Skeletal muscle cell (primary cell): ENCODE data around the gene HMGN4.

Source experiments
- DNase-seq: peaks from one replicate; pipeline ENCODE4 v3.0.0-alpha.2; 2010; ENCODE audit warnings: low read depth
- H3K4me3 ChIP-seq: 2 replicates; pipeline ENCODE4 v1.5.1; 2011; ENCODE audit warnings: low read depth, mild to moderate bottlenecking, control low read depth, low read length, moderate library complexity

Gene HMGN4

GRCh38 chr6:26571592-26572296, 33.6 kb downstream of the HMGN4 start:
- peak; percentile 71 for DNase-seq
- H3K4me3 ChIP-seq, result peak overlapping the region; percentile 62

GRCh38 chr6:26575494-26575939, 37.4 kb downstream of the HMGN4 start:
- DNase-seq, result no peak
- no peak overlapping the region for H3K4me3 ChIP-seq

- no peak for DNase-seq
- H3K4me3 ChIP-seq, result peak overlapping the region; percentile 53
Measured at GRCh38 chr6:26576407-26576843, 38.3 kb downstream of the HMGN4 start.

GRCh38 chr6:26576929-26577719, 39.0 kb downstream of the HMGN4 start:
- DNase-seq, result no peak
- H3K4me3 ChIP-seq, result peak overlapping the region; percentile 53

DNA sequence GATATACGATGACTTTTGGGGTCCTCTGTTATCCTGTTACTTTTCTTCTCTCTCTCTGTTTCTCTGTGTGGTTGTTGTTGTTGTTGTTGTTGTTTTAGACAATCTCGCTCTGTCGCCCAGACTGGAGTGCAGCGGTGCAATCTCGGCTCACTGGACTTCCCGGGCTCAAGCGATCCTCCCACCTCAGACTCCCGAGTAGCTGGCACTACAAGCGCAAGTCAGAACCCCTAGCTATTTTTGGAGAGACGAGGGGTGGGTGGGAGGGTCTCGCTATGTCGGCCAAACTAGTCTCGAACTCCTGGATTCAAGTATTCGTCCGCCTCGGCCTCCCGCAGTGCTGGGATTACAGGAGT, 39.5 kb downstream of the HMGN4 start:
- no peak for DNase-seq
- H3K4me3 ChIP-seq, result peak overlapping the region; percentile 53

GRCh38 chr6:26578279-26578678, 40.1 kb downstream of the HMGN4 start:
- no peak for DNase-seq
- H3K4me3 ChIP-seq, result no peak overlapping the region

- DNase-seq, result no peak
- H3K4me3 ChIP-seq, result no peak overlapping the region
Measured at GRCh38 chr6:26578741-26579140, 40.6 kb downstream of the HMGN4 start.

- no peak overlapping the region for H3K4me3 ChIP-seq
- no peak for DNase-seq
Measured at GRCh38 chr6:26581164-26581915, 43.2 kb downstream of the HMGN4 start.

- no peak overlapping the region for H3K4me3 ChIP-seq
- DNase-seq, result no peak
Measured at GRCh38 chr6:26588965-26589364, 50.8 kb downstream of the HMGN4 start.

GRCh38 chr6:26592649-26593048, 54.5 kb downstream of the HMGN4 start:
- no peak overlapping the region for H3K4me3 ChIP-seq
- no peak for DNase-seq

DNA sequence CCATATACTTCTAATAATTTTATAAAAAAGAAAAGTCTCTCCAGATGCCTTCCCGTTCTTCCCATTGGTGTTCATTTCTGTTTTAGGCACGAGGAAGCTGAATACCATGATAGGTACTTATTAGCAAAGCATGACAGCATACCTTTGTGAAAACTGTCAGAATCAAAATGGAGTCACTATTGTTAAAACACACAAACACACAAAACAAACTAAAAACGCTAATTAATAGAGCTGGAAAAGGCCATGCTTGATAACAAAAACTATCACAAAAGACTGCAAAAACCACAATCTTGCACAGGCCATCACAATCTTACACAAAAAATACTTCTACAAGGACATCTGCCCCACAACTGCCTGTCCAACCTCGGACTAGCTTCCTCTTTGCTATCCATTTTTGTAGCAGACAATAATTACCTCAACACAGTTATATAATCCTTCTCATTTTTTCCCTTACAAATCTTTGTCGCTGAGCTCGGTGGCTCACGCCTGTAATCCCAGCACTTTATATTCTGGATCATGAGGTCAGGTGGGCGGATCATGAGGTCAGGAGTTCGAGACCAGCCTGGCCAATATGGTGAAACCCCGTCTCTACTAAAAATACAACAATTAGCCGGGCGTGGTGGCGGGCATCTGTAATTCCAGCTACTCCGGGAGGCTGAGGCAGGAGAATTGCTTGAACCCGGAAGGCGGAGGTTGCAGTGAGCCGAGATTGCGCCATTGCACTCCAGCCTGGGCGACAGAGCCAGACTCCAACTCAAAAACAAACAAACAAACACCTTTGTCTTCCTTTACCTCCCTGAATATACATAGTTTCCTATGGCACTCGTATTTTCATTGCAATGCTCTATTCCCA, 55.3 kb downstream of the HMGN4 start:
- H3K4me3 ChIP-seq, result no peak overlapping the region
- DNase-seq, result no peak

- peak overlapping the region; percentile 10 for H3K4me3 ChIP-seq
- DNase-seq, result no peak
Measured at GRCh38 chr6:26594131-26594498, 55.9 kb downstream of the HMGN4 start.

GRCh38 chr6:26594730-26595632, 56.8 kb downstream of the HMGN4 start:
- no peak for DNase-seq
- H3K4me3 ChIP-seq, result peak overlapping the region; percentile 99

- DNase-seq, result no peak
- H3K4me3 ChIP-seq, result peak overlapping the region; percentile 99
Measured at GRCh38 chr6:26595669-26596269, 57.6 kb downstream of the HMGN4 start.
